ENCODE data around the gene KCNQ1OT1.
"Not testable (repeated sequence)": the region's sequence is repeated elsewhere in the genome, so short reads cannot be mapped to it uniquely, and the experiment has no call there.

GRCh38 chr11:2639763-2640162, 60.0 kb downstream of the KCNQ1OT1 start:
- not testable (repeated sequence) for TF ChIP-seq POLR2A, CTCF, POLR2AphosphoS5 (IDR thresholded peaks at IDR 0.05)
